IPS-18c (cell line): ENCODE measurements around the gene MYO18B.

ENCODE experiments used
- H3K4me3 ChIP-seq: 2 replicates; pipeline ENCODE4 v1.7.0; 2013; ENCODE audit warnings: low read depth, mild to moderate bottlenecking, low read length, moderate library complexity; ENCODE audit not compliant: insufficient read depth
- H3K9me3 ChIP-seq: one replicate; pipeline ENCODE4 v1.6.1; 2013; ENCODE audit warnings: mild to moderate bottlenecking, low read length, moderate library complexity; ENCODE audit not compliant: control insufficient read depth, insufficient read depth

Gene MYO18B

DNA sequence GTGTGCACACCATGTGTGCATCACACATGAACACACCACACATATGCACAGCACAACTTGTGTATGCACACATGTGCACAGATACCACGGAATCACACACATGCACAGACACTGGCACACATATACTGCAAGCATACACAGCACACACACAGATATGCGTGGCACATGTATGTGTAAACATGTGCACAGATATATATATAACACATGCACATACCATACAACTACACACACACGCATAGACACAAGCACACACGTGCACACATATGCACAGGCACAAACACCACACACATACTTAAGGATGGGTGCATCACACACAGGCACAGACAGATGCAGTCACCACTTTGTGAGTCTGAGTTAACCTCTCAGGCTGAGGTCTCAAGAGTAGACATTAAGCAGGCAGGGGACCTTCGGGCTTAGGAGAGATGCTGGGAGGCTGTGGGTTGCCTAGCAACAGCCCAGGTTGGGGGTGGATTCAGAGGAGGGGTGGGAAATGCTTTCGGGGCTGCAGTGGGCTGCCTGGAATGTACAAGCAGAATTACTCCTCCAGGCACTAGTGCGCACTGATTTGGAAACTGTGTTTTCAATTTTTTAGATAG lies 82.9 kb downstream of the MYO18B start:
- H3K4me3 ChIP-seq: no peak overlapping the region
- no peaks in the 10 kb centered on the region for H3K9me3 ChIP-seq

GRCh38 chr22:25827415-25827814 lies 85.4 kb downstream of the MYO18B start:
- no peaks in the 10 kb centered on the region for H3K9me3 ChIP-seq
- H3K4me3 ChIP-seq: no peak overlapping the region

DNA sequence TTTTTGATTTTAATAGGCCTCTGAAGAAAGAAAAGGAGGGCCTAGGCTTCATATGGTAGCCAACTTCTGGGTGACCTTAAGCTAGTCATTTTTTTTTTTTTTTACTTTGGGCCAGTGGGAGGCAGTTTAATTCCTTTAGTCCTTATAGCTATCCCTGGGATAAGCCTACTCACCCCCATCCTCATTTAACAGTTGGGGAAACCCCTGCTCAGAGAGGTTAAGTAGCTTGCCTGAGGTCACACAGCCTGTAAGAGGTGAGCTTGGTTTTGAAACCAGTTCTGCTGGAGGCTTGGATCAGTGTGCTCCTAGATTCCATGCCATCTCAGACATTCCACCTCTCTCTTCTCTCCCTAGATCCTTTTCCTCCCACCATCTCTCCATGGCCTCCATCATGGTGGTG lies 86.4 kb downstream of the MYO18B start:
- Histone ChIP-seq H3K9me3 (no peaks in the 10 kb centered on the region), H3K4me3 (no peak overlapping the region)

GRCh38 chr22:25829237-25829636 lies 87.2 kb downstream of the MYO18B start:
- Histone ChIP-seq H3K9me3 (no peaks in the 10 kb centered on the region), H3K4me3 (no peak overlapping the region)

- Histone ChIP-seq H3K4me3 (no peak overlapping the region), H3K9me3 (no peaks in the 10 kb centered on the region)
These were observed 88.1 kb downstream of the MYO18B start for GRCh38 chr22:25829808-25830777.

DNA sequence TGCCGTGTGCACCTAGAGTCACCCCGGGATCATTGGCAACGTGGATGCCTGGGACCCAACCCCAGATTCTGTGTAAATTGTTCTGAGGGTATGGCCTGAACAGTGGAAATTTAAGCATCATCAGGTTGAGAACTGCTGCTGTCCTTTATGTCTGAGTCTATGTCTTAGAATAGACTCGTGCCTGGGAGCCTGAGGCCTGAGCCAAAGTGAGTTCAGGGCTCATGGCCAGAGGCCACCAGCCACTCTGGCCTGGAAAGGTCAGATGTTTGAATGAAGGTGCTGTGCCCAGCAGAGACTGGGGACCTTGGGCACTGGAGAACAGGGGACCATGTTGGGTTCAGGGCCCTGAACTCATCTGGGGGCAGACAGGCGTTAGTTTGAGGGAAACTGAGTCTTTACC lies 91.1 kb downstream of the MYO18B start:
- Histone ChIP-seq H3K9me3 (no peaks in the 10 kb centered on the region), H3K4me3 (no peak overlapping the region)

GRCh38 chr22:25833676-25834075 lies 91.7 kb downstream of the MYO18B start:
- Histone ChIP-seq H3K9me3 (no peaks in the 10 kb centered on the region), H3K4me3 (no peak overlapping the region)

GRCh38 chr22:25834490-25834889 lies 92.5 kb downstream of the MYO18B start:
- H3K4me3 ChIP-seq: no peak overlapping the region
- H3K9me3 ChIP-seq: no peaks in the 10 kb centered on the region

- no peak overlapping the region for H3K4me3 ChIP-seq
- no peaks in the 10 kb centered on the region for H3K9me3 ChIP-seq
These were observed 93.4 kb downstream of the MYO18B start for GRCh38 chr22:25835348-25835747.

DNA sequence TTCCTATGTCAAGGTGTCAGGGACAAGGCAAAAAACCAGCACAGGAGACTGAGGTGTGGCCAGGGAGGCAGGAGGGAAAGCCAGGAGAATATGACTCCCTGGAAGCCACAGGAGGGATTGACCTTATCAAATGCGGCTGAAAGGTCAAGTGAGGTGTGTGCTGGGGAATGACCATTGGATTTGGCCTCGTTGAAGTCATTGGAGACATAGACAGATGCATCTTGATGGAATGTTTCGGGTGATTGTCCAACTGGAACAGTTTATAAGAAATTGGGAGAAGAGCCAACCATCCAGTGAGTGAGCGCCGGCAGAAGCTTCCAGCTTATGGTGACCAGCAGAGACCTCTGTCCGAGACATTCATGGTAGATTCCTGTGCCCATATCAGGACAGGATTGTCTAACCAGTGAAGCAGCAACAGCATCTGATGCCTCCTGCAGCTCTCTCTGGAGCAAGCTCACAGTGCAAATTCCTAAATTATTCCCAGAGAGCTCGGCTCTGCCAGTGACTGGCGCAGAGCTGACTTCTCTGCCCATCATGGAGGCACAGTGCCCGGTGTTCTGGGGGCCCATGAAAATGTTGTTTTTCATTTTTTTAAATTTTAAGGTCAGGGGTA lies 95.4 kb downstream of the MYO18B start:
- Histone ChIP-seq H3K4me3 (no peak overlapping the region), H3K9me3 (no peaks in the 10 kb centered on the region)

DNA sequence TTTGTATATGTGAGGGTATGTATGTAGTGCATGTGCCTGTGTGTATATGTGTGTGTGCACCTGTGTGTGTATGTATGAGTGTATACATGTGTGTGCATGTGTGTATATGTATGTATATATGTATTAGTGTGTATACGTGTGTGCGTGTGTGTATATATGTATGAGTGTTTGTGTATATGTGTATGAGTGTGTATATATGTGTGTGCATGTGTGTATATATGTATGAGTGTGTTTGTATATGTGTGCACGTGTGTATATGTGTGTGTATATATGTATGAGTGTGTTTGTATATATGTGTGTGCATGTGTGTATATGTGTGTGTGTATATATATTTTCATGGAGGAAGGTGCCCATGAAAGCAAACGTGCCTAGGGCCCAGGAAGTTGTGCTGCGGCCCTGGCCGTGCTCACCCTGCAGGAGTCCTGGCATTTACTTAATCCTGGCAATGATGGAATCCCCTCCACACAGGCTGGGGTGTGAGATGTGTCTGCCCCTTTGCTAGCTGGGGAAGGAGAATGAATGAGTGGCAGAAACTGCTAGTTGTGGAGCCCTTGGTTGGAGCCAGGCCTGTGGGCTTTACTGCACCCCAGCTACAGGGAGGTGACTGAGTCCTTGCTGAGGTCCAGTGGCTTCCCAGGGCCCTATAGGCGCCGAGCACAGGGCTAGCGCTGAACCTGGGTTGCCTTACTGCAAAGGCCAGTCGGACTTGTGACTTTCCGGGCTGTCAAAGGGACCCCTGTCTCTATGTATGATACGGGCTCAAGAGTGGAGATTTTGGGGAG lies 97.2 kb downstream of the MYO18B start:
- Histone ChIP-seq H3K9me3 (no peaks in the 10 kb centered on the region), H3K4me3 (no peak overlapping the region)

DNA sequence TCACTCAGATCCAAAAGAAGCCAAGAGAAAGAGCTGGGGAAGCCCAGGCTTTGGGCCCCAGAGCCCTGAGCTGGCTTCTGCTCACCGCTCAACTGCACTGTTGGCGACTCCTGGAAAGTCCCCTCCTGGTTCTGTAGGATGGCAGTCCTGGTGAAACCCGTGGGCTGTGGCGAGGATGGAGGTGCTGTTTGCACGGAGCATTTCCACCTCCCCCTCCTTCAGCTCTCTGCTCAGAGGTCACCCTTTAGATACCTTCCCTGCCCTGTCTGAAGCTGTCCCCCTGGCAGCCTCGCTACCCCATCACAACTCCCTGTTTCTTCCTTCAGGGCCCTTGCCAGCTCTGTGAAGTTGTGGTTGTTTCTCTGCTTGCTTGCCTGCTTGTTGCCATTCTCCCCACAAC lies 97.8 kb downstream of the MYO18B start:
- Histone ChIP-seq H3K9me3 (no peaks in the 10 kb centered on the region), H3K4me3 (no peak overlapping the region)

DNA sequence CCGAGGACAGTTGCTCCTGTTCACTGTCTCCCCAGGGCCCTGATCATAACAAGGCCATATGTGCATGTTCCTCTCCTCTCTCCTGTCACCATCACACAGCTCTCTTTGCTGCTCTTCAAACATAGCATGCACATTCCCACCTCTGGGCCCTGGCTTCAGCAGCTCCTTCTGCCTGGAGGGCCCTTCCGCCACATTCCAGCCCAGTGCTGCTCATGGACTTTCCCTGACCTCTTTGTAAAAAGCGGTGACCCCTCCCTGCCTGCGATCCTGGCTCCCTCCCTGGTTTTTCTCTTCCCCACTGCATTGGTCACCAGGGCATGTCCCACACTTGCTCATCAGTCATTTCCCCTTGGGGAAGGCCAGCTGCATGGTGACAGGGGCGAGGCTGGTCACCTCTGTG lies 98.2 kb downstream of the MYO18B start:
- no peaks in the 10 kb centered on the region for H3K9me3 ChIP-seq
- no peak overlapping the region for H3K4me3 ChIP-seq

DNA sequence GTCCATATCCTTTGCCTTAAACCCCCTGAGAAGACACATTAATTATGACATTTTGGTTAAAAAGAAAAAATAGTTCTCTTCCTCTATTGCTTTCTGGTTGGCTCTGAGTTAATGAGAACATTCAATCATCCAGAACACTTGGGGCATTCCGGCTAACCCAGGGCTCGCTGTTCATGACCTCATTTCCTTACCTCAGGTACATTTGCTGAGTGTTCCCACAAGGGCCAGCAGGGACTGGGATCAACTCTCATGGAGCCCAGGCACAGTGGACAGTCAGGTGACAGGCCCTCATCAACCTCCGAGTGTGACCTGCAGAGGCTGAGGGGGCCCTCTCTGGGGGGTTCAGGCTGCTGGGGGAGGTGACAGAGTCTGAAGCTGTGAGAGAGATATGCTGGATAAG lies 98.9 kb downstream of the MYO18B start:
- Histone ChIP-seq H3K4me3 (no peak overlapping the region), H3K9me3 (no peaks in the 10 kb centered on the region)

DNA sequence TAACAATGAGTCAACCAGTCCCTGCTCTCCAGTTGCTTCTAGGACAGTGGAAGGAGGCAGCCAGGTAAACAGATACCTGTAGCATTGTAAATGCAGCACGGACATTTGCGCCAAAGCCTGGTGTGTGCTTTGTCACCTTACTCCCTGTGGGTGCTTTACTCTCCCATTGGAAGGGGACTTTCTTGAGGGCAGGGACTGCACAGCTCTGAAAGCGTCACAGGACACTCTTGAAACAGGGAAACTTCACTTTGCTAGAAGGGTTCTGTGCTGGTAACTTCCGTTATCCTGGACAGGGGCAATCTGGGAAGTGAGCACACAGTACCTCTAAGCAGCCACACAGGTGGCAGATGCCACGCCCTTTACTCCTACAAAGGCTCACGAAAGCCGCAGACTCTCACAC lies 99.8 kb downstream of the MYO18B start:
- no peaks in the 10 kb centered on the region for H3K9me3 ChIP-seq
- no peak overlapping the region for H3K4me3 ChIP-seq

DNA sequence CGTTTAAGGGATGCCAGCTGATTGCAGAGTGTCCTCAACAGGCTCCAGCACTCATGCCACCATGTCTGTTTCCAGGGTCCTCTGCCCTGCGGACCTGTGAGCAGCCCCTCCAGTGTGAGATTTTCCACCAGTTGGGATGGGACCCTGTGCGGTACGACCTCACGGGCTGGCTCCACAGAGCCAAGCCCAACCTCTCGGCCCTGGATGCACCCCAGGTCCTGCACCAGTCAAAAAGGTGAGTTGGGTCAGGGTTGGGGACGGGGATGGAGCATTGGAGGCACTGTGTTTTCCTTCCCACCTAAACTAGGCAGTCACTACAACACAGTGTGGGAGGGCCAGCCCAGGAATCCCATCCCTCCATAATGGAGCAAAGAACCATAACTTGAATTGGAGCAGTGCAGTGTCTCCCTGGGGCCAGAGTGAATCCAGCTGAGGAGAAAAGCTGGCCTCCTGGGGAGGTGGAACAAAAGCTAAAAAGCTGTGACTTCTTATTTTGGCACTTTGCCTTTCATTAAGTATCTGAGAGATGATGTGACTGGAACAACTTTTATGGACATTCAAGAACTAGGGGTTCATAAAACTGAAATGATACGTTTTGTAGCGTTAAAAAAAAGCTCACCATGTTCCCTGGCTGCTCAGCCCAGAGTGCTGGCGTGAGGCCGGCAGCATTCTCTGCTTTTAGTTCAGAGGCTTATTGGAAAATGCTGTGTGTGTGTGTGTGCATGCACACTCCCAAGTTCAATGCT lies 101.8 kb downstream of the MYO18B start:
- no peak overlapping the region for H3K4me3 ChIP-seq
- no peaks in the 10 kb centered on the region for H3K9me3 ChIP-seq

DNA sequence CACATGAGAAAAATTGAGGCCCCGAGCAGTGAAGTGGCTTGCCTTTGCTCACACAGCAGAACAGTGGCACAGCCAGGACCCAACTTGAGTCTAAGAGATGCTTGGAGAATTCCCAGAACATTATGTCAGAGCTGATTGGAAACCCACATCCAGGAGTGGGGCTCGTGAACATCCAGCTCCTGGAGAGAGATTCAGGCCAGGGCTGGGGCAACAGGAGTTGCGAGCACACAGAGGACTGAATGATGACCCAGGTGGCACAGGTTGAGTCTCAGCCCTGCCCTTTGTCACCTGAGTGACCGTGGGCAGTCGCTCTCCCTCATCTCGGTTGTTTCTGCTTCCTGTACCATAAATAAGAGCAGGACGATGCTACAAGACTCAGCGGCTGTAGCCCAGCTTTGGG lies 102.6 kb downstream of the MYO18B start:
- Histone ChIP-seq H3K9me3 (no peaks in the 10 kb centered on the region), H3K4me3 (no peak overlapping the region)
